SK-N-SH treated with all-trans-retinoic acid at 6 μM for 48 hours (cell line): Measurements from ENCODE around the gene CENPO.

Experiments used
- ARNTL ChIP-seq: fragments of 450-650 bp; formaldehyde crosslinking; IDR thresholded peaks from 2 replicates; pipeline ENCODE4 v1.5.0; 2020; ENCODE audit warnings: low read depth, mild to moderate bottlenecking, moderate library complexity, borderline replicate concordance
- BACH2 ChIP-seq: fragments of 250-450 bp; sonication (Bioruptor Pico); IDR thresholded peaks from 2 replicates; pipeline ENCODE4 v1.9.0; 2021; ENCODE audit warnings: mild to moderate bottlenecking, borderline replicate concordance
- ESRRG ChIP-seq: fragments of 250-450 bp; sonication (Bioruptor Pico); IDR thresholded peaks from 2 replicates; pipeline ENCODE4 v1.6.1; 2021; ENCODE audit warnings: mild to moderate bottlenecking
- OSR1 ChIP-seq: fragments of 250-450 bp; sonication (Bioruptor Pico); IDR thresholded peaks from 2 replicates; pipeline ENCODE4 v1.8.0; 2022; ENCODE audit warnings: moderate library complexity, mild to moderate bottlenecking, inconsistent platforms
- RARB ChIP-seq: fragments of 250-450 bp; sonication (Bioruptor Pico); IDR thresholded peaks from 2 replicates; pipeline ENCODE4 v1.8.0; 2021; ENCODE audit warnings: mild to moderate bottlenecking, moderate library complexity
- SNAI2 ChIP-seq: fragments of 250-450 bp; sonication (Bioruptor Pico); IDR thresholded peaks from 2 replicates; pipeline ENCODE4 v1.5.0; 2020; ENCODE audit warnings: mild to moderate bottlenecking, moderate library complexity
- ZNF565 ChIP-seq: fragments of 450-650 bp; formaldehyde crosslinking; conservative IDR thresholded peaks from 2 replicates; pipeline ENCODE4 v1.5.0; 2020; ENCODE audit warnings: low read depth, mild to moderate bottlenecking, moderate library complexity
- TF ChIP-seq, protein P1 (sequence below): fragments of 250-450 bp; sonication (Bioruptor Pico); IDR thresholded peaks from 2 replicates; pipeline ENCODE4 v1.8.0; 2020; ENCODE audit warnings: mild to moderate bottlenecking, moderate library complexity, borderline replicate concordance

DNA sequence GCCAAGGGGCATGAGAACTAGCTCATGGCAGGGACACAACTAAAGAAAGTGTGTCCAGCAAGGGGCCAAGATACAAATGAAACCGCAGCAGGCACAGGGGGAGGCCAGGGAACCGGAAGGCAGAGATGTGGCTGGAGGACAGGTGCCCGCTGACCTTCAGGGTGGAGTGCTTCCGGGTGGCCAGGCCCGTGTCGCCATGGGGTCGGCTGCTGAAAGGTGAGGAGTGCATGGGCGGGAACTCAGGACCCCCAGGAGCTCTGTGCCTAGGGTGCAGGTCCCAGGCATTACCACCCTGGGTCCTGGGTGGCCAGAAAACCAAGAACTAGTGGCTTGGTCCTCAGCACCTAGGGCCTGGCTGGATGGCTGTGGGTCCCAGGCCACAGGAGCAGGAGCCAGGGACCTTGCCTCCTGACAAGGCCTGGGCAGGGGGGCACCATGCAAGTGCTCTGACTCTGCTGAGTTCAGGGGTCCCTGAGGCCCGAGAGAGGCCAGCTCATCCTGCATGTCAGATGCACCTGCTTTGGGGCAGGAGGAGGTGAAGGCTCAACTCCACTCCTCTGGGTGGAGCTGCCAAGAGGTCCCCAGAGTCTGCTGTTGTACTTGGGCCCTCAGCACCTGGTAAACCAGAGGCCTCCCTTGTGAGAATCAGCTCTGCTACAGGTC is 50.9 kb downstream of the CENPO start:
- TF ChIP-seq ESRRG (CRISPR knock-in tag) (no peak), ZNF565 (no peak), SNAI2 (no peak), ARNTL (CRISPR knock-in tag) (no peak), OSR1 (CRISPR knock-in tag) (no peak), BACH2 (CRISPR knock-in tag) (no peak), RARB (no peak)
- TF ChIP-seq, protein P1, sequence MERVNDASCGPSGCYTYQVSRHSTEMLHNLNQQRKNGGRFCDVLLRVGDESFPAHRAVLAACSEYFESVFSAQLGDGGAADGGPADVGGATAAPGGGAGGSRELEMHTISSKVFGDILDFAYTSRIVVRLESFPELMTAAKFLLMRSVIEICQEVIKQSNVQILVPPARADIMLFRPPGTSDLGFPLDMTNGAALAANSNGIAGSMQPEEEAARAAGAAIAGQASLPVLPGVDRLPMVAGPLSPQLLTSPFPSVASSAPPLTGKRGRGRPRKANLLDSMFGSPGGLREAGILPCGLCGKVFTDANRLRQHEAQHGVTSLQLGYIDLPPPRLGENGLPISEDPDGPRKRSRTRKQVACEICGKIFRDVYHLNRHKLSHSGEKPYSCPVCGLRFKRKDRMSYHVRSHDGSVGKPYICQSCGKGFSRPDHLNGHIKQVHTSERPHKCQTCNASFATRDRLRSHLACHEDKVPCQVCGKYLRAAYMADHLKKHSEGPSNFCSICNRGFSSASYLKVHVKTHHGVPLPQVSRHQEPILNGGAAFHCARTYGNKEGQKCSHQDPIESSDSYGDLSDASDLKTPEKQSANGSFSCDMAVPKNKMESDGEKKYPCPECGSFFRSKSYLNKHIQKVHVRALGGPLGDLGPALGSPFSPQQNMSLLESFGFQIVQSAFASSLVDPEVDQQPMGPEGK (CRISPR knock-in tag), result no peak
